C4-2B (cell line): ENCODE results near the gene RHEB.

Experiments
- CTCF ChIP-seq: fragments of 450-650 bp; conservative IDR thresholded peaks from 2 replicates; pipeline ENCODE4 v1.5.1; 2017; ENCODE audit warnings: mild to moderate bottlenecking
- ZFX ChIP-seq: fragments of 450-650 bp; IDR thresholded peaks from 2 replicates; pipeline ENCODE4 v1.6.1; 2017

GRCh38 chr7:151542606-151543130 is 23.0 kb upstream of the RHEB start:
- TF ChIP-seq CTCF (no peak), ZFX (no peak)
